GM10248 (cell line): Measurements from ENCODE around the gene ROS1.

Experiments
- CTCF ChIA-PET: fragments of 300-600 bp; sonication (Branson Sonifier 250); formaldehyde crosslinking; extraction: SDS; loops from one replicate; lab custom pipeline; 2021; ENCODE audit warnings: antibody characterized with exemption; lab: Yijun Ruan, JAX
- POLR2A ChIA-PET: fragments of 350-650 bp; sonication (Branson Sonifier 250); formaldehyde crosslinking; extraction: SDS; loops from one replicate; lab custom pipeline; 2020; ENCODE audit warnings: antibody characterized with exemption; lab: Yijun Ruan, JAX
- DNase-seq: peaks from one replicate; pipeline ENCODE4 v3.0.0; 2012; ENCODE audit errors: extremely low spot score
- TF ChIP-seq, protein P1 (sequence below): IDR thresholded peaks from 2 replicates; pipeline ENCODE4 v1.5.1; 2012; ENCODE audit warnings: mild to moderate bottlenecking, low read depth; ENCODE audit errors: extremely low read depth, missing control alignments, control extremely low read depth

ROS1 gene

DNA sequence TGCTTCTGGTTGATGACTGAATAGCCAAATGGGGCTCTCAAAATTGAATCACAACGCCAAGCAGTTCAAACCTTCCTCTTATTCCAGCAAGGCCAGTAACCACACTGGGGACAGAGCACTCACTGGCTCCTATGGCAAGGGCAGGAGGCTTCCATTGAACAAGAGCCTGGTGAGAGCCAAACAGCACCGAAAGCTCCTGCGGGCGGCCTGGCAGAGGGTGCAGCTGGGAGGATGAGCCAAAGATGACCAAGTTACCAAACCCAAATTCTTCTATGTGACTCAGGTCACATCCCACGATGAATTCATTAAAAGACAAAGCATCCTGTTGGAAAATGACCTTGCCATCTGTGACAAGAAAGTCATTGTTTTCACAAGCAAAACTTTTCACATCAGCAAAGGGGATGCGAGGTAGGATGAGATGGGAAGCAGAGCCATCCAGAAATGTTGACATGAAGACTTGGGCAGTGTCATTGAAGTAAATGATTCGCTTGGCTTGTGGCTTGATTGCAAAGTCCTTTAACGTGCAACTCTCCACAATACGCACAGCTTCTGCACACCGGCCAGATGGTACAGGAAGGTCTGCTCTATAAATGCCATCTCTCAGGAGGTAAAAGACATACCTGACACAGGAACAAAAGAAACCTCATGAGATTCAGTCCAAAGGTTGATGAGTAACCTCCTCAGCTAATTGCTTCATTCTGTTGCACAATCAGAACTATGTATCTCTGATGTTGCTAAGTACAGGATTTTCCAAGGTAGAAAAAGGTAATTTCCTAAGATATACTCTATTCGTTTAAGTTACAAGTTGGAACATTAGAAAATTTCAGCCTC, 36.3 kb downstream of the ROS1 start:
- ChIA-PET CTCF (interaction anchor here (1.7 kb wide), 1 partner anchor 9 kb away, joined by 8 read pairs; no protein-coding TSS in a partner anchor), POLR2A (no interaction called here)

DNA sequence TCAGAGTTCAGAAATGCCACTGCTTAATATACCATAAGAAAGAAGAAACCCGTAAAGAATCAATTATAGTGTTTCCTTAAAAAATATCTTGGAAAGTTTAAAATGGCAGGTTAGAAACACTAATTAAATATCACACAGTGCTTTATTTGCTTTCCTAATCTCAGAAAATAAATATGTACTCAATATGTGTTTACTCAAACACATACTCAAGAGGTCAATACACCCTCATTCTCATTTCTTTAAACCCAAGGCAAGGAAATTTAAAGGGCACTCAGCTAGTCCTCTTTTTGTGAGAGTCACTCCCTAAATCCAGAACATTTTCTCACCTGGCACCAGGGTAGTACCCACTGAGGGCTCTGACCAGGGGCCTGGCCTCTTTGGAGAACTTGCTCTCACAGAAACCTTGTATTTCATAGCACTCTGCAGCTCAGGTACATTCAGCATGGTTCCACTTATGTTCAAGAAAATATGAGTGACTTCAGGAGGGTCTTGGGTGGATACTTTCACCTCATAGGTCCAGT, 38.2 kb downstream of the ROS1 start:
- TF ChIP-seq, protein P1, sequence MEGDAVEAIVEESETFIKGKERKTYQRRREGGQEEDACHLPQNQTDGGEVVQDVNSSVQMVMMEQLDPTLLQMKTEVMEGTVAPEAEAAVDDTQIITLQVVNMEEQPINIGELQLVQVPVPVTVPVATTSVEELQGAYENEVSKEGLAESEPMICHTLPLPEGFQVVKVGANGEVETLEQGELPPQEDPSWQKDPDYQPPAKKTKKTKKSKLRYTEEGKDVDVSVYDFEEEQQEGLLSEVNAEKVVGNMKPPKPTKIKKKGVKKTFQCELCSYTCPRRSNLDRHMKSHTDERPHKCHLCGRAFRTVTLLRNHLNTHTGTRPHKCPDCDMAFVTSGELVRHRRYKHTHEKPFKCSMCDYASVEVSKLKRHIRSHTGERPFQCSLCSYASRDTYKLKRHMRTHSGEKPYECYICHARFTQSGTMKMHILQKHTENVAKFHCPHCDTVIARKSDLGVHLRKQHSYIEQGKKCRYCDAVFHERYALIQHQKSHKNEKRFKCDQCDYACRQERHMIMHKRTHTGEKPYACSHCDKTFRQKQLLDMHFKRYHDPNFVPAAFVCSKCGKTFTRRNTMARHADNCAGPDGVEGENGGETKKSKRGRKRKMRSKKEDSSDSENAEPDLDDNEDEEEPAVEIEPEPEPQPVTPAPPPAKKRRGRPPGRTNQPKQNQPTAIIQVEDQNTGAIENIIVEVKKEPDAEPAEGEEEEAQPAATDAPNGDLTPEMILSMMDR, result no peak
- CTCF ChIA-PET, result no interaction called here
- no peak for DNase-seq
- POLR2A ChIA-PET, result no interaction called here

More for the DNA sequence above, 36.3 kb downstream of the ROS1 start:
- DNase-seq, result no peak
- TF ChIP-seq, protein P1, result no peak

DNA sequence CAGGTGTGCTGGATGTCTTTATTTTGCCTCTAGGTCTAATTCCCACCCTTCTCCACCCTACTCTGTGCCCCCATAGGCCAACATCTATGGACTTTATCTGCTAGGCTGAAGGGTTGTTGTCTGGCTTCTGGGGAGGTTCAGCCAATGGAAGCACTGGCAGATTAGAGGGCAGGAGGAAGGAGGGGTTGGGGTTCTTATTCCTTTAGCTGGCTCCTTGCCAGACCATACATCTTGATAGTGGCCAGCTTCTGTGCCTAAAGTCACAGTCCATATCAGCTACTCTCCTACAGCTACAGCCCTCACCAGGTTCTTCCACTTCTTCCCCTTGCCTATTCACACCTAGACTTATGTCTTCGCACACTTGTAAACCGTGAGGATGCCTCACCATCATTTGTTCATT, 41.1 kb downstream of the ROS1 start:
- POLR2A ChIA-PET, result no interaction called here
- CTCF ChIA-PET, result no interaction called here
- no peak for DNase-seq
- TF ChIP-seq, protein P1, result no peak

DNA sequence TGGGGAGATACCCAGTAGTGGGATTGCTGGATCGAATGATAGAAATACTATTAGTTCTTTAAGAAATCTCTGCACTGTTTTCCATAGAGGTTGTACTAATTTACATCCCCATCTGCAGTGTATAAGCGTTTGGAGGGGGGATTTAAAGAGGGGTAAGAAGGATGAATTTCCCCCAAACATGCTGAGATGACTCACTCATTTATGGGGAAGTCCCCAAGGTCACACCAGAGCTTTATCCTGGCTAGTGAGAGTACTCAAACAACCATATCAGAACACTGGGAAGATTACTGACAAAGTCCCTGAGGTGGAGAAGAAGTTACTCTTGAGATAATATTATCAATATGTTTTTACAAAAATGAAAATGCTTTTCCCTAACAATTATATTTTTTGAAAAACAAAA, 44.0 kb downstream of the ROS1 start:
- ChIA-PET POLR2A (no interaction called here), CTCF (no interaction called here)
- DNase-seq, result no peak
- TF ChIP-seq, protein P1, result no peak

- DNase-seq, result no peak
- ChIA-PET CTCF (interaction anchor here (1.0 to 2.1 kb wide), 3 partner anchors 9 to 33 kb away, joined by 3 to 8 read pairs (median 5); no protein-coding TSS in a partner anchor), POLR2A (no interaction called here)
- TF ChIP-seq, protein P1, result no peak
These were observed 45.4 kb downstream of the ROS1 start for GRCh38 chr6:117380298-117380697.

GRCh38 chr6:117375446-117375845, 50.3 kb downstream of the ROS1 start:
- TF ChIP-seq, protein P1, result no peak
- no peak for DNase-seq
- CTCF ChIA-PET, result no interaction called here
- POLR2A ChIA-PET, result no interaction called here
